Keratinocyte (primary cell): ENCODE data around the gene CRNN. TPM values are rescaled to one million over a fixed set of nuclear protein-coding genes. Genes with fewer than 3 reads are reported as not detected.

Experiments
- DNase-seq: peaks from one replicate; pipeline ENCODE4 v3.0.0-alpha.2; 2011; ENCODE audit warnings: low read depth, missing footprints, low spot score
- FAIRE-seq: peaks from 2 replicates; lab custom pipeline; 2011; peaks lifted over from hg19 to GRCh38; lab: Jason Lieb, UNC
- H2AFZ ChIP-seq: 2 replicates; pipeline ENCODE4 v1.6.0; 2012; ENCODE audit warnings: low read length, control low read depth, inconsistent platforms; ENCODE audit not compliant: control insufficient read depth
- H3K27ac ChIP-seq: 2 replicates; pipeline ENCODE4 v1.5.1; 2011; ENCODE audit warnings: low read length; ENCODE audit not compliant: control insufficient read depth, insufficient read depth
- H3K27me3 ChIP-seq: 3 replicates; pipeline ENCODE4 v1.6.0; 2011; ENCODE audit warnings: low read length; ENCODE audit not compliant: control insufficient read depth, insufficient read depth; ENCODE audit errors: extremely low read depth
- H3K36me3 ChIP-seq, 2 experiments: 2 replicates in 1 of 2; 3 replicates in 1 of 2; pipeline ENCODE4 v1.5.1; 2011; ENCODE audit warnings: low read length in 2 of 2, mild to moderate bottlenecking in 1 of 2; ENCODE audit not compliant: control insufficient read depth in 2 of 2, insufficient read depth in 2 of 2; ENCODE audit errors: extremely low read depth in 1 of 2
- H3K4me1 ChIP-seq: 3 replicates; pipeline ENCODE4 v1.5.1; 2011; ENCODE audit warnings: low read length; ENCODE audit not compliant: control insufficient read depth, insufficient read depth; ENCODE audit errors: extremely low read depth
- H3K4me2 ChIP-seq: 3 replicates; pipeline ENCODE4 v1.6.0; 2011; ENCODE audit warnings: low read depth, low read length; ENCODE audit not compliant: control insufficient read depth, insufficient read depth; ENCODE audit errors: extremely low read depth
- H3K4me3 ChIP-seq, 3 experiments: fragments of 200-600 bp in 1 of 3; sonication (generic) in 1 of 3; 2 replicates in 2 of 3; 3 replicates in 1 of 3; pipeline ENCODE4 v1.5.1; 2011 to 2016; ENCODE audit warnings: low read length in 3 of 3, mild to moderate bottlenecking in 3 of 3, control low read depth in 2 of 3, inconsistent platforms in 1 of 3, low read depth in 1 of 3, mixed read lengths in 1 of 3, mixed run types in 1 of 3, moderate library complexity in 1 of 3; ENCODE audit not compliant: control insufficient read depth in 2 of 3, insufficient read depth in 2 of 3; ENCODE audit errors: extremely low read depth in 1 of 3
- H3K79me2 ChIP-seq: 2 replicates; pipeline ENCODE4 v1.6.0; 2012; ENCODE audit warnings: low read length; ENCODE audit not compliant: control insufficient read depth, insufficient read depth
- H3K9ac ChIP-seq: 3 replicates; pipeline ENCODE4 v1.6.0; 2011; ENCODE audit warnings: low read length; ENCODE audit not compliant: control insufficient read depth, insufficient read depth; ENCODE audit errors: extremely low read depth
- H3K9me1 ChIP-seq: 3 replicates; pipeline ENCODE4 v1.6.0; 2011; ENCODE audit warnings: low read length; ENCODE audit not compliant: control insufficient read depth, insufficient read depth; ENCODE audit errors: extremely low read depth
- H3K9me3 ChIP-seq: 2 replicates; pipeline ENCODE4 v1.5.1; 2012; ENCODE audit warnings: low read depth, low read length; ENCODE audit not compliant: control insufficient read depth
- H4K20me1 ChIP-seq: 3 replicates; pipeline ENCODE4 v1.6.0; 2011; ENCODE audit warnings: low read length; ENCODE audit not compliant: control insufficient read depth, insufficient read depth; ENCODE audit errors: extremely low read depth
- EZH2 ChIP-seq: IDR thresholded peaks from one replicate; pipeline ENCODE4 v1.6.1; 2012; ENCODE audit warnings: inconsistent platforms, mild to moderate bottlenecking, low read length, moderate library complexity
- dilution Hi-C: fragments of 300-500 bp; cut with MboI; formaldehyde crosslinking; loops from one replicate; pipeline ENCODE4 v1.7.0; 2020; ENCODE audit warnings: low sequenced_read_pairs; ENCODE audit not compliant: extremely low pct_ligation_motif_present
- polyA plus RNA-seq, 5 experiments: library from polyadenylated mRNA; depleted of rRNA in 3 of 5; stranded (reverse) in 3 of 5; stranded (forward) in 1 of 5; unstranded in 1 of 5; fragments of >200 nt; gene quantifications; 1 replicate in 1 of 5; 2 replicates in 3 of 5; 3 replicates in 1 of 5; pipeline versions ENCODE4 v1.2.1 to v1.2.3, GENCODE V29; 2011 to 2012; ENCODE audit warnings: missing spikeins in 2 of 5, low read depth in 1 of 5, low replicate concordance in 1 of 5
- TF ChIP-seq, protein P1 (sequence below), 3 experiments: IDR thresholded peaks in 1 of 3; conservative IDR thresholded peaks in 1 of 3; optimal IDR thresholded peaks in 1 of 3; 2 replicates in 2 of 3; 3 replicates in 1 of 3; pipeline versions ENCODE3 to v1.5.1; 2011; ENCODE audit warnings: low read length in 3 of 3, mild to moderate bottlenecking in 3 of 3, moderate library complexity in 2 of 3, control low read depth in 1 of 3, inconsistent platforms in 1 of 3; ENCODE audit not compliant: insufficient read depth in 2 of 3; ENCODE audit errors: extremely low read depth in 1 of 3

The CRNN gene
- polyA plus RNA-seq, 1 donor (not counting 4 experiments of a cell fraction or from before 2014, with no cell fraction given) = 0.05 TPM

GRCh38 chr1:152447484-152447883 is 33.4 kb upstream of the CRNN start:
- Histone ChIP-seq H3K27ac (no peak overlapping the region), H3K9me1 (no peaks in the 10 kb centered on the region), H3K9ac (no peak overlapping the region), H3K4me1 (peaks cover 6% of the 10 kb centered on the region), H3K36me3 (no peaks in the 10 kb centered on the region), H2AFZ (no peak overlapping the region), H3K27me3 (no peaks in the 10 kb centered on the region), H3K4me2 (no peak overlapping the region), H3K9me3 (no peaks in the 10 kb centered on the region), H3K4me3 (no peak overlapping the region), H4K20me1 (no peaks in the 10 kb centered on the region), H3K79me2 (no peaks in the 10 kb centered on the region)
- dilution Hi-C loops = no loop called here
- FAIRE-seq (no peak), DNase-seq (no peak)
- TF ChIP-seq, protein P1, sequence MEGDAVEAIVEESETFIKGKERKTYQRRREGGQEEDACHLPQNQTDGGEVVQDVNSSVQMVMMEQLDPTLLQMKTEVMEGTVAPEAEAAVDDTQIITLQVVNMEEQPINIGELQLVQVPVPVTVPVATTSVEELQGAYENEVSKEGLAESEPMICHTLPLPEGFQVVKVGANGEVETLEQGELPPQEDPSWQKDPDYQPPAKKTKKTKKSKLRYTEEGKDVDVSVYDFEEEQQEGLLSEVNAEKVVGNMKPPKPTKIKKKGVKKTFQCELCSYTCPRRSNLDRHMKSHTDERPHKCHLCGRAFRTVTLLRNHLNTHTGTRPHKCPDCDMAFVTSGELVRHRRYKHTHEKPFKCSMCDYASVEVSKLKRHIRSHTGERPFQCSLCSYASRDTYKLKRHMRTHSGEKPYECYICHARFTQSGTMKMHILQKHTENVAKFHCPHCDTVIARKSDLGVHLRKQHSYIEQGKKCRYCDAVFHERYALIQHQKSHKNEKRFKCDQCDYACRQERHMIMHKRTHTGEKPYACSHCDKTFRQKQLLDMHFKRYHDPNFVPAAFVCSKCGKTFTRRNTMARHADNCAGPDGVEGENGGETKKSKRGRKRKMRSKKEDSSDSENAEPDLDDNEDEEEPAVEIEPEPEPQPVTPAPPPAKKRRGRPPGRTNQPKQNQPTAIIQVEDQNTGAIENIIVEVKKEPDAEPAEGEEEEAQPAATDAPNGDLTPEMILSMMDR (optimal IDR thresholded peaks at IDR 0.05 in 1 of 3, IDR thresholded peaks at IDR 0.05 in 1 of 3, conservative IDR thresholded peaks at IDR 0.05 in 1 of 3; ENCODE audit: extremely low read depth in 1 of 3, insufficient read depth in 2 of 3, low read length in 3 of 3) = no peak
- no peak for TF ChIP-seq EZH2

GRCh38 chr1:152444045-152444444 is 30.0 kb upstream of the CRNN start:
- Histone ChIP-seq H3K9ac (no peak overlapping the region), H3K79me2 (no peaks in the 10 kb centered on the region), H3K36me3 (no peaks in the 10 kb centered on the region), H3K4me3 (no peak overlapping the region), H3K9me3 (no peaks in the 10 kb centered on the region), H3K4me1 (peaks cover 18% of the 10 kb centered on the region), H2AFZ (no peak overlapping the region), H3K27ac (no peak overlapping the region), H3K9me1 (no peaks in the 10 kb centered on the region), H3K27me3 (no peaks in the 10 kb centered on the region), H4K20me1 (no peaks in the 10 kb centered on the region), H3K4me2 (no peak overlapping the region)
- FAIRE-seq (no peak), DNase-seq (no peak)
- TF ChIP-seq EZH2 = no peak
- TF ChIP-seq, protein P1 (optimal IDR thresholded peaks at IDR 0.05 in 1 of 3, IDR thresholded peaks at IDR 0.05 in 1 of 3, conservative IDR thresholded peaks at IDR 0.05 in 1 of 3; ENCODE audit: extremely low read depth in 1 of 3, insufficient read depth in 2 of 3, low read length in 3 of 3) = peak in 1 of 3 experiments; percentile 10
- dilution Hi-C loops = no loop called here
